IPS-18a (cell line): ENCODE measurements around the gene MGAT4A.
"Not testable (repeated sequence)": the region's sequence is repeated elsewhere in the genome, so short reads cannot be mapped to it uniquely, and the experiment has no call there.

Experiments used
- H3K27ac ChIP-seq: one replicate; pipeline ENCODE4 v1.5.1; 2013; ENCODE audit warnings: low read length
- H3K27me3 ChIP-seq: one replicate; pipeline ENCODE4 v1.6.1; 2013; ENCODE audit warnings: mild to moderate bottlenecking, low read length; ENCODE audit not compliant: control insufficient read depth, insufficient read depth
- H3K36me3 ChIP-seq: one replicate; pipeline ENCODE4 v1.6.1; 2013; ENCODE audit warnings: low read depth, low read length; ENCODE audit not compliant: control insufficient read depth
- H3K4me1 ChIP-seq: one replicate; pipeline ENCODE4 v1.6.1; 2013; ENCODE audit warnings: low read depth, low read length; ENCODE audit not compliant: control insufficient read depth
- H3K4me3 ChIP-seq: one replicate; pipeline ENCODE4 v1.5.1; 2013; ENCODE audit warnings: low read length
- H3K9ac ChIP-seq: one replicate; pipeline ENCODE4 v1.6.1; 2013; ENCODE audit warnings: mild to moderate bottlenecking, low read length, moderate library complexity
- H3K9me3 ChIP-seq: one replicate; pipeline ENCODE4 v1.6.1; 2013; ENCODE audit warnings: low read depth, low read length; ENCODE audit not compliant: control insufficient read depth

The MGAT4A gene

DNA sequence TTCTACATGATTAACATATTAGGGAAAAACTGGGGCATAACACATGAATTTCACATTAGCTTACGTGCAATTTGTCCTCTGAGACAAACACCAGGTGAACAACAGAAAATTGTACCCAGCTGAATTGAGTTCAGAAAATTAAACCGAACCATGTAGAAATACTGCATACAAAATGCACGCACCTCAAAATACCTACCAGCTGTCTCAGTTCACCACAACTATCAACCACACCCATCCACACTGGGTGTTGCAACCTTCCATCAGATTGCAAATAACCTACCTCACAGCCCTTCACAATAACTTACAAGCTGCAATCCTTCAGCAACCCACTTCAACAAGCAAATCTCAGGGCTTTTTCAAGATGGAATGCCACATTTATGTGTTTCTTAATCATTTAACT lies 66.6 kb downstream of the MGAT4A start:
- H3K4me1 ChIP-seq, result no peaks in the 10 kb centered on the region
- no peaks in the 10 kb centered on the region for H3K36me3 ChIP-seq
- no peak overlapping the region for H3K9ac ChIP-seq
- H3K27ac ChIP-seq, result no peak overlapping the region
- no peaks in the 10 kb centered on the region for H3K27me3 ChIP-seq
- no peaks in the 10 kb centered on the region for H3K9me3 ChIP-seq
- no peak overlapping the region for H3K4me3 ChIP-seq

GRCh38 chr2:98663511-98664090 lies 67.3 kb downstream of the MGAT4A start:
- H3K27ac ChIP-seq, result no peak overlapping the region
- no peak overlapping the region for H3K4me3 ChIP-seq
- H3K36me3 ChIP-seq, result no peaks in the 10 kb centered on the region

DNA sequence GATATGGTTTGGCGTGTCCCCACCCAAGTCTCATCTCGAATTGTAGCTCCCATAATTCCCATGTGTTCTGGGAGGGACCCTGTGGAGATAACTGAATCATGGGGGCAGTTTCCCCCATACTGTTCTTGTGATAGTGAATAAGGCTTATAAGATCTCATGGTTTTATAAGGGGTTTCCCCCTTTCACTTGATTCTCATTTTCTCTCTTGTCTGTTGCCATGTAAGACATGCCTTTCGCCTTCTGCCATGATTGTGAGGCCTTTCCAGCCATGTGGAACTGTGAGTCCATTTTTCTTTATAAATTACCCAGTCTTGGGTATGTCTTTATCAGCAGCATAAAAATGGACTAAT lies 71.5 kb downstream of the MGAT4A start:
- not testable (repeated sequence) for H3K9ac ChIP-seq, H3K9me3 ChIP-seq, H3K4me3 ChIP-seq, H3K27me3 ChIP-seq, H3K36me3 ChIP-seq, H3K27ac ChIP-seq, H3K4me1 ChIP-seq

More at GRCh38 chr2:98663511-98664090, 67.3 kb downstream of the MGAT4A start:
- H3K9ac ChIP-seq, result no peak overlapping the region
- no peaks in the 10 kb centered on the region for H3K27me3 ChIP-seq
- no peaks in the 10 kb centered on the region for H3K9me3 ChIP-seq
- no peaks in the 10 kb centered on the region for H3K4me1 ChIP-seq

DNA sequence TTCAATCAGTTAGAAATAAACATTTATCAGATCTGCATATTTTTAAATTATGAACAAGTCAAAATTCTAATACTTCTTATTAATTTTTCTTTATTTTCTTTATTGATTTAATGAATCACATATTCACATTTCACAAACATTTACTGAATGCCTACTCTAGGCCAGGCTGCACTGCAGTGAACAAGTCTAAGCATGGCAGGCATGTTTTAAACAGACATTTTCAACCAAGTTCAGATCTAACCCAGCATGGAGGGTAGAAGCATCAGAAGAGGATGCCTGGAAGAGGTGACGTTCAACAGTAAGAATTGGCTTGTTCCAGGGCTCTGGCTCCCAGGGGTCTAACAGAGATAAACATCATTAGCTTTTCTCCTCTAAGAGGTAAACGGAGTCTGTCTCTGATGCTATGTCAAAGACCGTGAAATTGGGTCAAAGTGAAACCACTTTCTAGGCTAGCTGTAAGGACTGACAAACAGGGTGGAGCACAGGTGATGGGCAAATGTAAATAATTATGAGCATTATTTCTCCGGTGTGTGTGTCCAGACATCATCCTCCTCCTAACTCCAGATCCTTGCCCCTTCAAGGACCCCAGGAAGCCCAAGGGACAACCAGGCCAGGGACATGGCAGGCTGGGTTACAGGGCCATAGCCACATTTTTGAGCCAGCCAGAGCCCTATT lies 72.0 kb downstream of the MGAT4A start:
- no peak overlapping the region for H3K27ac ChIP-seq
- H3K9me3 ChIP-seq, result no peaks in the 10 kb centered on the region
- no peak overlapping the region for H3K4me3 ChIP-seq
- H3K36me3 ChIP-seq, result no peaks in the 10 kb centered on the region
- no peaks in the 10 kb centered on the region for H3K4me1 ChIP-seq
- no peak overlapping the region for H3K9ac ChIP-seq
- H3K27me3 ChIP-seq, result no peaks in the 10 kb centered on the region

- Histone ChIP-seq H3K9ac (no peak overlapping the region), H3K27me3 (no peaks in the 10 kb centered on the region), H3K4me3 (no peak overlapping the region), H3K27ac (no peak overlapping the region), H3K4me1 (no peaks in the 10 kb centered on the region), H3K36me3 (no peaks in the 10 kb centered on the region), H3K9me3 (no peaks in the 10 kb centered on the region)
Measured at GRCh38 chr2:98656800-98657199, 74.1 kb downstream of the MGAT4A start.

GRCh38 chr2:98654699-98655495 lies 76.0 kb downstream of the MGAT4A start:
- Histone ChIP-seq H3K9ac (no peak overlapping the region), H3K36me3 (no peaks in the 10 kb centered on the region), H3K4me1 (no peaks in the 10 kb centered on the region), H3K4me3 (no peak overlapping the region), H3K27ac (no peak overlapping the region), H3K27me3 (no peaks in the 10 kb centered on the region), H3K9me3 (no peaks in the 10 kb centered on the region)

DNA sequence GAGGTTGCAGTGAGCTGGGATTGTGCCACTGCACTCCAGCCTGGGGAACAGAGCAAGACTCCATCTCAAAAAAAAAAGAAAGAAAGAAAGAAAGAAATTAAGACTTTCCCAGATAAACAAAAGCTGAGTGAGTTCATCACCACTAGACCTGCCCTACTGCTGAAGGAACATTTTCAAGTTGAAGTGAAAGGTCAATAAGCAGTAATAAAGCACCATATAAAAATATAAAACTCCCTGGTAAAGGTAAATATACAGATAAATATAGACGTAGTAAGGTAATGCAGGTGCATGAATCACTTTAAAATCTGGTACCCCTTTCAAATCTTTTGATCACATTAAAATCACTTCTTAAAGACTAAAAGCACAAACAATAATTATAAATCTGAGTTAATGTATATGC lies 79.9 kb downstream of the MGAT4A start:
- no peak overlapping the region for H3K9ac ChIP-seq
- H3K4me1 ChIP-seq, result no peaks in the 10 kb centered on the region
- no peak overlapping the region for H3K4me3 ChIP-seq
- H3K36me3 ChIP-seq, result no peaks in the 10 kb centered on the region
- no peaks in the 10 kb centered on the region for H3K9me3 ChIP-seq
- H3K27ac ChIP-seq, result no peak overlapping the region
- no peaks in the 10 kb centered on the region for H3K27me3 ChIP-seq

DNA sequence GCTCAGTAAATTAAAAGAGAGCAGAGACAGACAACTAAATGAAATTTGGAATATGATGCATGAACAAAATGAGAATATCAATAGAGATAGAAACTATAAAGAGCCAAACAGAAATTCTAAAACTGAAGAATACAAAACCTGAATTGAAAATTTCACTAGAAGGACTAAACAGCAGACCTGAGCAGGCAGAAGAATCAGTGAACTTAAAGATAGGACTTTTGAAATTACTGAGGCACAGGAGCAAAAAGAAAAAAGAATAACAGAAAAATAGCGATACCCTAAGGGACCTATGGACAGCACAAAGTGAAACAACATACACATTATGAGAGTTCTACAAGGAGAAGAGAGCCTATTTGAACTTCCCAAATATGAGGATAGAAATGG lies 80.9 kb downstream of the MGAT4A start:
- Histone ChIP-seq H3K9me3 (no peaks in the 10 kb centered on the region), H3K4me3 (no peak overlapping the region), H3K4me1 (peaks cover 2% of the 10 kb centered on the region), H3K9ac (no peak overlapping the region), H3K27me3 (no peaks in the 10 kb centered on the region), H3K27ac (no peak overlapping the region), H3K36me3 (no peaks in the 10 kb centered on the region)

- H3K9me3 ChIP-seq, result no peaks in the 10 kb centered on the region
- no peak overlapping the region for H3K27ac ChIP-seq
- no peaks in the 10 kb centered on the region for H3K27me3 ChIP-seq
- H3K4me3 ChIP-seq, result no peak overlapping the region
- H3K36me3 ChIP-seq, result no peaks in the 10 kb centered on the region
- H3K9ac ChIP-seq, result no peak overlapping the region
- peaks cover 8% of the 10 kb centered on the region for H3K4me1 ChIP-seq
Measured at GRCh38 chr2:98649135-98649991, 81.6 kb downstream of the MGAT4A start.

- Histone ChIP-seq H3K9ac (no peak overlapping the region), H3K4me3 (no peak overlapping the region), H3K27ac (no peak overlapping the region), H3K27me3 (no peaks in the 10 kb centered on the region), H3K36me3 (no peaks in the 10 kb centered on the region), H3K4me1 (peaks cover 12% of the 10 kb centered on the region), H3K9me3 (no peaks in the 10 kb centered on the region)
Measured at GRCh38 chr2:98648451-98648850, 82.5 kb downstream of the MGAT4A start.

GRCh38 chr2:98647636-98648035 lies 83.3 kb downstream of the MGAT4A start:
- H3K27me3 ChIP-seq, result no peaks in the 10 kb centered on the region
- peaks cover 12% of the 10 kb centered on the region for H3K4me1 ChIP-seq
- H3K4me3 ChIP-seq, result no peak overlapping the region
- H3K27ac ChIP-seq, result no peak overlapping the region
- H3K36me3 ChIP-seq, result no peaks in the 10 kb centered on the region
- no peaks in the 10 kb centered on the region for H3K9me3 ChIP-seq
- no peak overlapping the region for H3K9ac ChIP-seq
